NCI-H226 (cell line): Measurements from ENCODE around the gene MNAT1.

ENCODE experiments used
- DNase-seq: peaks from one replicate; pipeline ENCODE4 v3.0.0-alpha.2; 2015

MNAT1 gene

GRCh38 chr14:60971271-60971670 lies 236.7 kb downstream of the MNAT1 start:
- no peak for DNase-seq

DNA sequence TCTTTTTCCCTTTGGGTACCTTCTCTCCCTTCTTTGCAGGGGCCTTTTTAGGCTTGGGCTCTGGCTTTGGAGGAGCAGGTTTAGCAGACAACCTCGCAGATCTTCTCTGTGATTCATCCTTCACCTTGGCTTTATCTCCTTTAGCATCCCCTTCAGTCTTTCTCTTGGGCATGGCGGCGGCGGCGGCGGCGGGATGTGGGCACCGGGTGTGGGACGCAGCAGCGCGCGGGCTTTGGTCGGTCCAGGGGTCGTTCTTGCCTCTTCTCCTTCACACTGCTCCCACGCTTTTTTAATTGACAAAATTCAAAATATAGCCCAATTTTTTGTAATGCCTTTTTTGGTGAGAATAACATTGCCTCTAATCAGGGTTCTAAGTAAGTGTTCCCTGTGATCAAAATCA lies 237.7 kb downstream of the MNAT1 start:
- DNase-seq: no peak

DNA sequence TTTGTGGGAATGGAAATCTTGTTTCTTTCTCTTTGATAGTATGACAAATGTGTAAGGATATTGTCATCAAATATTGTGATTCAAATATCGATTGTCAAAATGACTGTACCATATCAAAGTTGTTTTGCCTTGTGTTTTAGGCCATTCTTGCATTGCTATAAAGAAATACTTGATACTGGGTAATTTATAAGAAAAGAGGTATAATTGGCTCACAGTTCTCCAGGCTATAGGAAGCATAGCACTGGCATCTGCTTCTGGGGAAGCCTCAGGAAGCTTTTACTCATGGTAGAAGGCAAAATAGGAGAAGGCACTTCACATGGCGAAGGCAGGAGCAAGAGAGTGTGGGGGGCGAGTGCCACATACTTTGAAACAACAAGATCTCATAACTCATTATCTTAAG lies 238.5 kb downstream of the MNAT1 start:
- DNase-seq: no peak

- no peak for DNase-seq
These were observed 239.6 kb downstream of the MNAT1 start for GRCh38 chr14:60974090-60974651.

DNA sequence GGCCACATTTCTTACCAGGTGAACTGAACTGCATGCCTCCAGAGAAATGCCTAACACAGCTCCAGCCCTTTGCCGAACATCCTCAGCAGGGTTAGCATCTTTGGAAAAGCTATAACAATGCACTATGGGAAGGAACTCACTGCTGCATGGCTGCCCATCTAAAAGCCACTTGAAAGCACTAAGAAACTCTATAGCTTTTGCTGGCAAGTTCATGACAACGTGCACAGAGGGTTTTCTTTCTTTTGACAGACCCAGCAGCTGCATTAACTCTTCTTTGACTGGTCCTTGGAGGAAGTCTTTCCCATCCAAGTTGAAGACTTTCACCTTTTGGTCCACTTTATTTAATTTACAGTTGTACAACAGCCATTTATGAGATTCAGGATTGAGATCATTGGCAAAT lies 241.0 kb downstream of the MNAT1 start:
- no peak for DNase-seq

GRCh38 chr14:60977847-60978246 lies 243.3 kb downstream of the MNAT1 start:
- DNase-seq: no peak

GRCh38 chr14:60980811-60981632 lies 246.5 kb downstream of the MNAT1 start, which contains the start of the genes SLC38A6 and TRMT5:
Gene SLC38A6 (plus strand): TSS chr14:60981245. CDS start chr14:60981278, 33 bp downstream.
Gene TRMT5 (minus strand): TSS chr14:60981079. CDS start chr14:60980973, 106 bp downstream.
- DNase-seq: peak; percentile 97

GRCh38 chr14:60981633-60982455 lies 247.3 kb downstream of the MNAT1 start:
- peak; percentile 91 for DNase-seq

DNA sequence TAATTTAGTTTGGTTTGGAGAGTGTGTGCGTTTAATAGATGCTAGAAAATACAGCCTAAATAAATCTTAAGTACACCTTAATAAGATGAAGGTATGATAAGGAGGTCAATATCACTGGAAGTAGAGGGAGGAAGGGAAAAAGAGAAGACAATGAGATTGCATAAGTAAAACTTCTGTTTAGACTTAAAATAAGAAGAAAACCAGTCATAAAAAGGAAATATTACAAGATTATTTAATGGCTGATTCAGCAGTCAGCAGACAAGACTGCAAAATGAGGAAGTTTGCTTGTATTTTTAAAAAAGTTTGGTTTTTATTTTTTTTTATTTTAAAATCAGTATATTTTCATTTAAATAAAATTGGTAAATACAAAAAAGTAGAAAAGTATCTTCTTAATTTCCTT lies 249.6 kb downstream of the MNAT1 start:
- no peak for DNase-seq

DNA sequence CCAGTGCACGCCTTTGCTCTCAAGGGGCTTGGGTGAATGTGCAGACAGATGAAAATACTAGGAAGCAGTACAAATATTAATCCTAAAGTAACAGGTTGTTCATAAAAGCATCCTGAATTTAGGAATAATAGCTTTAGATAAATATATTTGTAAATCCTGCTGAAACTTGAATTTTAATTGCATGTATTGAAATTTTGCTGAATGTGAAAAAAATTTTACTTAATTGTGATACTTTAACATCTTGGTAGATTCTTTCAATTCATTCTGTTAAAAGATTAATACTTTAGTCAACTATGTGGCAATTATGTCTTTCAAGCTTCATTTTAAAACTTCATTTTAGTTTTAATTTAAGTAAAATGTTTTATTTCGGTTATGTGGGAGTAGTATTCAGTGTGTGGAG lies 251.9 kb downstream of the MNAT1 start:
- DNase-seq: no peak

- no peak for DNase-seq
These were observed 255.0 kb downstream of the MNAT1 start for GRCh38 chr14:60989599-60989998.

DNA sequence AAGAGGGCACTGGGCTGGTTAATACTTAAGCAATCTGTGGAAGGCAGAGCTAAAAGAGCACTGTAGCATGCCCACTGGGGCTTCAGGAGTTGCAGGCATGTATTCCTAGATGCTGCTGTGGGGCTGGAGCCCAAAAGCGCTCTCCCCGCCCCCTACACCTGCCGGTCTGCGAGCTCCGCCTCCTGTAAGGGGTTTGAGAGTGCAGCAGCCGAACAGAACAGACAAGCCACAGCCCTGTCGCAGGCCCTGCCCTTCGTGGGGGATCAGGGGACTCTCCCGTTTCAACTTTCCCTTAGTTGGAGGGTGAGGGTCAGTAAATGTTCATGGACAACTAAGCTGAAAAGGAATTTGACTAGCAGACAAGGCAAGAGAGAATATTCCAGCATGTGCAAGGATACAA lies 264.1 kb downstream of the MNAT1 start:
- DNase-seq: no peak

GRCh38 chr14:60999536-60999935 lies 265.0 kb downstream of the MNAT1 start:
- DNase-seq: no peak

DNA sequence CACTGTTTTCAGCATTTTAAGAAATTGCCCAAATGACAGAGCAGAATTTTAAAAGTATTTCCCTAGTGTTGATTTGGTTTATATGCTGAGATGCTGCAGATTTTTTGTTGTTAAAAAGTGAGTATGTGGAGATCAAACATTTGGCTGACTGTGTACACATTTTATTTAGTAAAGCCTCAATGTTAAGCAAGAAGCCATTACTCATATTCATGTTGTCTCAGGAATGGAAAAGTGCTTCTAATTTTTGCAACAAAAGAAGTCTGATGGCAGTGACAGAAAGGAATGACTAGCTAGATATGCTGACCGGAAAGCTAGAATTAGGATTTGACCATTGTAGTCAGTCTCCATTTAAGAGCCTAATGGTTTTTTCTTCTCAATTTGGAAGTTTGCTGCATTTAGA lies 269.0 kb downstream of the MNAT1 start:
- no peak for DNase-seq

DNA sequence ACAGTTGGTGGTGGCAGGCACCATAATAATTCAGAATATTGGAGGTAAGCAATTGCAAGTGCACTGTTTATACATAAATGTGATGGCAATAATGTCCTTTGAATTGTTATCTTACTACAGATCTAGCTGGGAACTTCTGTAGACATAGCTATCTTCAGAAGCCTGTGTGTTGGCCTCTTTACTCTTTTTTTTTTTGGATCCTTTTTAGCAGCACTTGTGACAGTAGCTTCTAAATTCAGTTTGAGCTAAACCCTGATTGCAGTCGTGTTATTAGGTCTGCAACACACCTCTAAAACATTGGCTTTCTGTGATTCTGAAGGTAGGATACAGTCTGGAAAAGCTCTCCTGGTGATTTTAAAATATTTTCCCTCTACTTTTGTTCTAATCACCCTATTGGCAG lies 285.0 kb downstream of the MNAT1 start:
- DNase-seq: no peak
